ENCODE data around the gene PLAC1.

The PLAC1 gene

DNA sequence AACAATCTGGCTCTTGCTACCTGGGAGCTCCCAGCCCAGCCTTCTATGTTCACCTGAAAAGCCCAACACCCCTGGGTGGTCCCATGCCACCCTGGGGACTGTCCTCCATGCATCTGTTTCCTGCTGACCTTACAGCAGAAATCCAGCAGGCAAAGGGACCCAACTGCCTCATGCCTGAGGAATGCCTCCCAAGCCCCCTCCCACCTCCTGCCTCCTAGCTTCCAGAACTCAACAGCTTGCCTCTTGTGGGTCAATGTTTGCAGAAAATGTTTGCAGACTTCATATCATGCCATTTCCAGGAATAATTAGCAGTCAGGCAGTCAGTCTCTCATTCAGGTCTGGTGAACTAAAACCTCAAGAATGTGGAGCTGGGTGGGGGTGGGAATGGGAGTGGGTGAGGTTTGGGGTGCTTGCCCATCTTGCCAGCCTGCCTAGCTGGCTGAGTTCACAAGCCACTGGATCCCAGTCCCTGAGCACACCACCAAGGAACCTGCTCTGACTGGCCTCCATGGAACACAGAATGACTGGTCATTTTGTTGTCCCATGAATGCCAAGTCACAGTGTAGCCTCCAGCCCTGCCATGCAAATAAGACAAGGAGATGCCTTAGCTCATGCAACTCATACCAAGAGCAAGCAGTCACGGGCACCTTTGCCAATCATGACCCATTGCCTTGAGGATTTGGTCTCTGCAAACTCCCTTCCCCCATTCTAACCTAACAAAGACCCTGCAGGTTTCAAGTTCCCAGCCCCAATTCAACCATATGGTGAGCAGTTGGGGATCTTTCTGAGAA, 12.1 kb upstream of the PLAC1 start:
- no peak for DNase-seq (ENCODE audit: low read depth, low spot score)

DNA sequence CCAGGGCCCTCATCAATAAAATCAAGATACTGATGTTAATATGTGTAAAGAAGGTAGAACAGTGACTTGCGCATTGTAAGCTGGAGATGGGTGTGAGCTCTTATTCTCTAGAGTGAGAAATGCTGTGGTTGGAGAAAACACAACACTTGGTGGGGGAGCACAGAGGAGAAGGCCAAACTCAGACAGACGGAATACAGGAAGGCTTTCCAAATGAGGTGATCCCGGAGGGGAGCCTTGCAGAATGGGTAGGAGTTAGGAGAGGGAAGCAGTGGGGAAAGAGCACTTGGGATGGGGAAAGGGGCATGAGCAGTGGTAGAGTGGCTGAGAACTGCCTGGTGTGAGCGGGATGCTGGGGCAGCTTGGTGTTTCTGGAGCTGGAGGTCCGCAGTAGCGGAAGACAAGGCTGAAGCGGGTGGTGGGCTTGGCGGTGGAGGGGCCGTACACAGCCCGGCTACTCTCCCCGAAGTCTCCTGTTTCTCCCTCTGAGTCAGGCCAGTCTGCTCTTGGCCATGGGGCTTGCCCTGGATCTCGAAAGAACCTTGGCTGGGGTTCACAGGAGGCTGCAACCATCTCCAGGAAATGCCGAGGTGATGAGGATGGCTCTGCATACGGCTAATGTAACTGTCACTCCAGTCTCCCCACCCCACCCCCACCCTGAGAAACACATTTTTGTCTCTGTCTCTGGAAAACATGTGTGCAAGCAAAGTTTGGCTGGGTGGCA, 11.3 kb upstream of the PLAC1 start:
- no peak for DNase-seq (ENCODE audit: low read depth, low spot score)

GRCh38 chrX:134664202-134664601, 5.9 kb upstream of the PLAC1 start:
- DNase-seq (ENCODE audit: low read depth, low spot score) = no peak

DNA sequence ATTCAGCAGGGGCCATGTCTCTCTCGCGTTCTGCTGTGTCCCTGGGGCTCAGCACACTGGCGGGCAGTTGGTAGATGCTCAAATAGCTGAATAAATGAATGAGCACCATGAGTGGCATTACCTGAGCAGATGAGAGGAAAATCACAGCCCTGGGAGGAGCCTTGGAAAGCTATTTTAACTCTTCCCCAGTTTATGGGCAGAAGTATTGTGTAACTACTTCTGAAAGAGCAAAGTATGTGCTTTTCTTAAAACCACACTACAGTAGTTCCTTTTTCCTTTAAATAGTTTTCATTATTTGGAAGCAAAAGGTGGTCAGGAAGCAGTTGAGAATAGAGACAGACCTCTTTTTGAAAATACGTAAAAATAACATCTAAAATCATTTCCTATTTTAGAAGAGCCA, 3.0 kb upstream of the PLAC1 start:
- no peak for DNase-seq (ENCODE audit: low read depth, low spot score)

GRCh38 chrX:134660627-134661026, 2.4 kb upstream of the PLAC1 start:
- no peak for DNase-seq (ENCODE audit: low read depth, low spot score)

DNA sequence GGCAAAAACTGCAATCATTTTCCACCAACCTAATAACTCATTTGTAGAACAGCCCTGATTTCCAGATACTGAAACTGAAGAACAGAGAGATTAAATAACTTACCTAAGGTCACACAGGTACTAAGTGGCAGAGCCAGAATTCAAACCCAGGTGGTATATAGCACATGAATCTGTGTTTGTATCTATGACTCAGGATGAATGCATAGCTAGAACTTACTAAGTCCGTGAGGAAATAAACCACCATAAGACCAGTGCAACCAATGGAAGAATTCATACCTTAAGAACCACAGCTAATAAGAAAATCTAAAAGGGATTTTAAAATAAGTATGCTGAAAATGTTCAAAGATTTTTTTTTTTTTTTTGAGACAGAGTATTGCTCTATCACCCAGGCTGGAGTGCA, 1.5 kb upstream of the PLAC1 start:
- no peak for DNase-seq (ENCODE audit: low read depth, low spot score)

DNA sequence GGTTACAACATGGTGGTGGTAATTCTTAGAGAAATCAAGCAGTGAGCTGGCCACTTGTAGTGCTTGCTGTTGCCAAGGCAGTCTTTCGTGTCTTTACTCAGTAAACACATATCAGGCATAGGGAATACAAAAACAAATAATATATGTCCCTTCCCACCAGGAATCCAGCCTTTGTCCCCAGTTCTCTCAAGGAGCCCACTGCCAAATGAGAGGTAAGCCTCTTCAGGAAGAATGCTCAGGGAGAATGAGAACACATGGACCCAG, 421 bp upstream of the PLAC1 start:
- no peak for DNase-seq (ENCODE audit: low read depth, low spot score)

- no peak for DNase-seq (ENCODE audit: low read depth, low spot score)
These were observed 3.8 kb downstream of the PLAC1 start for GRCh38 chrX:134654398-134655012.

GRCh38 chrX:134653835-134654234, 4.4 kb downstream of the PLAC1 start:
- no peak for DNase-seq (ENCODE audit: low read depth, low spot score)

DNA sequence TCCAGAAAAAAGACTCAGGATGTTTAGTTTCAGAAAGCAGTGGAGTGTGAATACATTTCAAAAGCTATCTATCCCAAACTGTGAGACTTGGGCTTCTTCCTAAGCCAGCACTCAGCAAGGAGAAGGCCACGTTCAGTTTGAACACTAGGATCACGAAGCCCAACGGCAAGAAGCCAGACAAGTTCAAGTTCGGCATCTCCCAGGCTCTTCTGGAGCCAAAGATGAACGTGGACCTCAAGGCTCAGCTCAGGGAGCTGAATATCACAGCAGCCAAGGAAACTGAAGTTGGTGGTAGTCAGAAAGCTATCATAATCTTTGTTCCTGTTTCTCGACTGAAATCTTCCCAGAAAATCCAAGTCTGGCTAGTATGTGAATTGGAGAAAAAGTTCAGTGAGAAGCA, 7.6 kb downstream of the PLAC1 start:
- DNase-seq (ENCODE audit: low read depth, low spot score) = no peak

DNA sequence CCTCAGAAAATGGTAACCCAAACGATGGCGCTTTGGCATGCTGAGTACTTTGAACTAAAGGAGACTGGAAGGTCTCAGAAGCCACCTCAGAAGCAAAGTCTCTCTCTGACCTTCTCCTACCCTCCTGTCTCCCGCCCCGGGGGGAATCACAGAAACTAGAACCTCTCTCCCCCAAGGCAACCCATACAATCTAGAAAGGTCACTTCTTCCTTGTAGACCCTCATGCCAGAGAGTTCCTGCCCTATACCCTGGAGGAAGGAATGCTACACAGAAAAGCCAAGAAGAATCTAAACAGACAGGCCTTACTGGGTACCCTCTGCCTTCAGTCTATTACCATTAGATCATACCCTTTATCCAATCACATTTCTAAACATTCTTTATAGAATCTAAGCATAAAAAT, 8.5 kb downstream of the PLAC1 start:
- no peak for DNase-seq (ENCODE audit: low read depth, low spot score)

DNA sequence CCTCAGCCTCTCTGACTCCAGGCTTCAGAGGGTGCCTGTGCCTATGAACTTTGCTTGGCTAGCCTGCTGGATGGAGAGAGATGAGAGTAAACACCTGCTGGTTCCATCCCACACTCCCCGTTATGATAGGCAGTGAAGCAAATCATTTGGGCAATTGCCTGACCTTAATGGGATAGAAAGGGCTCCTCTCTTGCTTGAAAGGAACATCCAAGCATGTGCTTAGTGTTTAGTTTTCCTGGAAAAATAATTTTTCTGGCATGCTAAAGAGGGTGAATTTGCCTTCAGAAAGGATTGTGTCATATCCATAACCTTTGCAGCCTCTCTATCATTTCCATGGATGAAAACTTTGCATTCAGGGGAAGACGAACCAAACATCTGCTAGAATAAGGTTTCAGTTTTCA, 10.8 kb downstream of the PLAC1 start:
- DNase-seq (ENCODE audit: low read depth, low spot score) = no peak

- DNase-seq (ENCODE audit: low read depth, low spot score) = no peak
These were observed 11.6 kb downstream of the PLAC1 start for GRCh38 chrX:134646691-134647090.

DNA sequence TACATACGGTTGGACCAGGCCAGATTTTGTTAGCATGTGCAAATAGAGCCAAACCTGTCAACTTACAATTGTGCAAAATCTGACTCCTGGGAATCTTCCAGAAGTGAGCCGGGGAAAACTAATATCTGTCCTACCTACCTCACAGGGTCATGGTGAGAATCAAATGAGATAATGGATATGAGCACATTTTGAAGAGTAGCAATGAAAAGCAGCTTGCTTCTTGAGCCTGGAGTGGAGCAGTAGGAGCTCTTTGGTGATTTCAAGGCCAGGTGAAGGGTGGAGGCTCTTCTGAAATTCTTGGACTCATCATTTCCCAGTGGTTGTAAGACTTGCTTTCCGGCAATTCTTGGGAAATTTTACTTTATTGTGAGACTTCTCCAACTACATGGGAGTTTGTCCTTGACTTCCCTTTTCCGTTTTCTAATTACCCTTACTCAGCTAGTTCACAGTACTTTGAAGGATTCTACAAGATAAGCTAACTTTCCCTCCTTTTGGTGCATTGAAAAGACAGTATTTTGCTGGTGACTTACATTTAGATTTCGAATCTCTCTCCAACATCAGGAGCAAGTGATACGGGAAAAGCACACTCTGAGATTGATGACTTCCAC, 12.2 kb downstream of the PLAC1 start:
- no peak for DNase-seq (ENCODE audit: low read depth, low spot score)

GRCh38 chrX:134642386-134642785, 15.9 kb downstream of the PLAC1 start:
- no peak for DNase-seq (ENCODE audit: low read depth, low spot score)

DNA sequence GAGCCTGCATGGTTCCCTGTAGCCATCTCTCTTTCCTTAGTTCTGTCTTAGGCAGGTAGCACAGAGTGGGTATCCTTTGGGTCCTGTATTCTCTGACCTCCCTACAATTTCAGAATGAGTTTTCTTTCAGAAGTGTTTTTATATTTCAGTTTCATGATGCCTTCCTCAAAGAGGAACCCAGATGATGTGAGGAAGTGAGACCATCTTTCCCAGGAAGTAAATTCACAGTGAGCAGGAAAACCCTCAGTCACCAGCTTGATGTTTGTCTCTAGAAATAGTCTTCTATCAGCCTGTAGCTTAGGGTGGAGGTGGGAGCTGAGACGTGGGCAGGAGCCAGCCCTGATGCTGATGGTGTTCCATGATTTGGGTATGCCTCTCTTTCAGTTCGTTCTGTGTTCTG, 16.9 kb downstream of the PLAC1 start:
- DNase-seq (ENCODE audit: low read depth, low spot score) = no peak

- DNase-seq (ENCODE audit: low read depth, low spot score) = no peak
These were observed 17.4 kb downstream of the PLAC1 start for GRCh38 chrX:134640914-134641313.

- no peak for DNase-seq (ENCODE audit: low read depth, low spot score)
These were observed 21.4 kb downstream of the PLAC1 start for GRCh38 chrX:134636851-134637250.

DNA sequence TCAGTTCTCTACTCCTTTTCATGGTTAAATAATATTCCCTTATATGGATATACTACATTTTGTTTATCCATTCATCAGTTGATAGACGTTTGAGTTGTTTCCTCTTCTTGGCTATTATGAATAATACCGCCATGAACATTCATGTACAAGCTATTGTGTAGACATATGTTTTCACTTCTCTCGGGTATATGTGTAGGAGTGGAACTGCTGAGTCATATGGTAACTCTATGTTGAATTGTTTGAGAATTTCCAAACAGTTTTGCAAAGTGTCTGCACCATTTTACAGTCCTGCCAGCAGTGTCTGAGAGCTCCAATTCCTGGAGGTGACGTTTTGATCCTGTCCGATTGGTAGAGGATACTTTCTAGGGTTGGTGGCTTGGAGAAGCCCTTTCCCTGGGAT, 23.6 kb downstream of the PLAC1 start:
- no peak for DNase-seq (ENCODE audit: low read depth, low spot score)

DNA sequence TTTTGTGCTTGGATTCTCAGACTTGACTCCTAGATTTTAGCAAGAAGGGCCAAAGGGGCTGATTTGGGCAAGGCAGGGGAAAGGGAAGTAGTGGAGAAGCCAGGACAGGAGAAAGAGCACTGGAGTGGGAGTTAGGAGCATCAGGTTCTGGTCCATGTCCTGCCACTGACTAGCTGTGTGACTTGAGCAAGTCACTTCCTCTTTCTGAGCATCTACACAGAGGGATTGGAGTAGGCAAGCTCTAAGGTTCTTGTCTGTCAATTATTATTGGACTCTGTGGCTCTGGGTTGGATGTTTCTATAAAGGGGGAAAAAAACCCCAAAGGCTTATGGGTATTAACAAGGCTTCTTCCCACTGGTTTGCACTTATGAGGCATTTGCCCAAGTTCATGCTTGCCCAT, 24.4 kb downstream of the PLAC1 start:
- DNase-seq (ENCODE audit: low read depth, low spot score) = no peak

GRCh38 chrX:134633394-134633793, 24.9 kb downstream of the PLAC1 start:
- DNase-seq (ENCODE audit: low read depth, low spot score) = no peak

- DNase-seq (ENCODE audit: low read depth, low spot score) = no peak
These were observed 25.9 kb downstream of the PLAC1 start for GRCh38 chrX:134632355-134632754.

Data from brain pericyte (primary cell).